Keratinocyte (primary cell): Measurements from ENCODE around the gene ARHGAP11B.
"Not testable (repeated sequence)": the region's sequence is repeated elsewhere in the genome, so short reads cannot be mapped to it uniquely, and the experiment has no call there.

ENCODE experiments used
- CTCF ChIP-seq, 3 experiments: IDR thresholded peaks in 1 of 3; conservative IDR thresholded peaks in 1 of 3; optimal IDR thresholded peaks in 1 of 3; 2 replicates in 2 of 3; 3 replicates in 1 of 3; pipeline versions ENCODE3 to v1.5.1; 2011; ENCODE audit warnings: low read length in 3 of 3, mild to moderate bottlenecking in 3 of 3, moderate library complexity in 2 of 3, control low read depth in 1 of 3, inconsistent platforms in 1 of 3; ENCODE audit not compliant: insufficient read depth in 2 of 3; ENCODE audit errors: extremely low read depth in 1 of 3
- EZH2 ChIP-seq: IDR thresholded peaks from one replicate; pipeline ENCODE4 v1.6.1; 2012; ENCODE audit warnings: inconsistent platforms, mild to moderate bottlenecking, low read length, moderate library complexity

GRCh38 chr15:30626194-30626565, 252 bp downstream of the ARHGAP11B start:
- TF ChIP-seq CTCF (optimal IDR thresholded peaks at IDR 0.05 in 1 of 3, IDR thresholded peaks at IDR 0.05 in 1 of 3, conservative IDR thresholded peaks at IDR 0.05 in 1 of 3; ENCODE audit: extremely low read depth in 1 of 3, insufficient read depth in 2 of 3, low read length in 3 of 3); EZH2: not testable (repeated sequence)
